Measurements from ENCODE around the gene DSC1. TPM values are rescaled to one million over a fixed set of nuclear protein-coding genes. Genes with fewer than 3 reads are reported as not detected.

Gene DSC1
- total RNA-seq, 4 donors from 2014 or later: not detected

DNA sequence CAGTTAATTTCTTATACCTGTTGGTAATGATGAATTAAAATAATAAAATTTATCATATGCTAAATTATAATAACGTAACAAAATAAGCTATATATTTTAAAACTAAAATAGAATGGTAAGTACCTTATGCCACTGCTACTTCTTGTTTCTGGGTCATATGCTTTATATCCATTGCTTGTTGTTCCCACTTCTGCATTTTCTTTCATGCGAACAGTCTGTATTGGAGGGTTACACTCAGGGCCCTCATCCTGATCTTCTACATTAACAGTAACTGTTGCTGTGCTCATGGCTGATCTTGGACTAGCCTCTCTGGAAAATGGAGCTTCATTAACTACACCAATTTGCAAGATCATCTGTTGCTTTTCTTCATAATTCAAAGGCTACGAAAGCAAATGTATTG lies 82.7 kb downstream of the DSC1 start:
- intact Hi-C loops (cut with DNase I; ENCODE audit: low total_unique reads): no loop called here
- Histone ChIP-seq H3K36me3 (no peaks in the 10 kb centered on the region), H3K27ac (no peak overlapping the region)

More for the DNA sequence above, 82.7 kb downstream of the DSC1 start:
- Histone ChIP-seq H3K9me3 (no peaks in the 10 kb centered on the region), H3K4me3 (no peak overlapping the region), H3K4me1 (no peaks in the 10 kb centered on the region), H3K27me3 (no peaks in the 10 kb centered on the region)
- DNase-seq: no peak
- TF ChIP-seq, protein P1, sequence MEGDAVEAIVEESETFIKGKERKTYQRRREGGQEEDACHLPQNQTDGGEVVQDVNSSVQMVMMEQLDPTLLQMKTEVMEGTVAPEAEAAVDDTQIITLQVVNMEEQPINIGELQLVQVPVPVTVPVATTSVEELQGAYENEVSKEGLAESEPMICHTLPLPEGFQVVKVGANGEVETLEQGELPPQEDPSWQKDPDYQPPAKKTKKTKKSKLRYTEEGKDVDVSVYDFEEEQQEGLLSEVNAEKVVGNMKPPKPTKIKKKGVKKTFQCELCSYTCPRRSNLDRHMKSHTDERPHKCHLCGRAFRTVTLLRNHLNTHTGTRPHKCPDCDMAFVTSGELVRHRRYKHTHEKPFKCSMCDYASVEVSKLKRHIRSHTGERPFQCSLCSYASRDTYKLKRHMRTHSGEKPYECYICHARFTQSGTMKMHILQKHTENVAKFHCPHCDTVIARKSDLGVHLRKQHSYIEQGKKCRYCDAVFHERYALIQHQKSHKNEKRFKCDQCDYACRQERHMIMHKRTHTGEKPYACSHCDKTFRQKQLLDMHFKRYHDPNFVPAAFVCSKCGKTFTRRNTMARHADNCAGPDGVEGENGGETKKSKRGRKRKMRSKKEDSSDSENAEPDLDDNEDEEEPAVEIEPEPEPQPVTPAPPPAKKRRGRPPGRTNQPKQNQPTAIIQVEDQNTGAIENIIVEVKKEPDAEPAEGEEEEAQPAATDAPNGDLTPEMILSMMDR (IDR thresholded peaks at IDR 0.05): no peak
- TF ChIP-seq POLR2A (IDR thresholded peaks at IDR 0.05): no peak

Other genes starting within 250 kb of the DSC1 start
- gene DSC3, start 120.1 kb downstream of the DSC1 start, total RNA-seq: 10 to 100 TPM in 1 of 4 donors, 1 to 10 TPM in 1, not detected in 2; 1.3 to 15.7 TPM
- gene DSC2, start 60.4 kb downstream of the DSC1 start, total RNA-seq: 10 to 100 TPM in 1 of 4 donors, 1 to 10 TPM in 2, under 1 TPM in 1; 0.26 to 17.9 (median 5.1) TPM
- under 1 TPM in 1 of 4 donors, not detected in 3; 0.14 TPM for gene DSG1, start 155.3 kb upstream of the DSC1 start, total RNA-seq
- under 1 TPM in 1 of 4 donors, not detected in 3; 0.07 TPM for gene DSG4, start 213.9 kb upstream of the DSC1 start, total RNA-seq